HG03469 (cell line): Measurements from ENCODE around the gene NFATC2.
"Not testable (repeated sequence)": the region's sequence is repeated elsewhere in the genome, so short reads cannot be mapped to it uniquely, and the experiment has no call there.

Experiments used
- ATAC-seq: cut with Tn5 transposase; IDR thresholded peaks from one replicate; pipeline ENCODE4 v1.9.1; 2021; ENCODE audit warnings: mild to moderate bottlenecking, moderate library complexity, moderate number of reproducible peaks; ENCODE audit not compliant: unreplicated experiment

The NFATC2 gene

DNA sequence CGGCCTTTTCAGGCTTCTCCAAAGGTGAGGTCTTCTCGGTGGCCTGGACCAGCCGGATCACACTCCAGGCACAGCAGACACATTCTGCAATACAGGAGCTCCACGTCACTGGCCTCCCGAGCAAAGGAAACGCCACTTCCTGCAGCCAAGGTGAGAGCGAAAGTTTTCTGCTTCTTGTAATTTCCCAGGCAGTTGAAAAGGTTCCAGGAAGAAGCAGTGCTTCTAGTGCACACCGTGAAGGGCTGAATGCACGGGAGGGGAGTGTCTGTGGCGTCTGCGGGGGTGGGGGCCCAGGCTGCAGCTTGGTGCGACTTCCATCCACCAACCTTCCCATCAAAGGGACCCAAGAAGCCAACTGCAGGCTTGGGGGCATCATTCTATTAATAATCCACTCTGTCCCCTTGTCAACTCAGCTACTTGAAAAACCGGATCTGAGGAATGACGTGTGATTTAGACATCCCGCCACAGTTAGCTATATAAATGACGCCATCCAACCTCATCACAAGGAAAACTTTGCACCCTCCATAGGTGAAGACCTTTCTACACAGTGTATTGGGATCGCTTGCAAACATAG lies 61.1 kb downstream of the NFATC2 start:
- no peak for ATAC-seq

DNA sequence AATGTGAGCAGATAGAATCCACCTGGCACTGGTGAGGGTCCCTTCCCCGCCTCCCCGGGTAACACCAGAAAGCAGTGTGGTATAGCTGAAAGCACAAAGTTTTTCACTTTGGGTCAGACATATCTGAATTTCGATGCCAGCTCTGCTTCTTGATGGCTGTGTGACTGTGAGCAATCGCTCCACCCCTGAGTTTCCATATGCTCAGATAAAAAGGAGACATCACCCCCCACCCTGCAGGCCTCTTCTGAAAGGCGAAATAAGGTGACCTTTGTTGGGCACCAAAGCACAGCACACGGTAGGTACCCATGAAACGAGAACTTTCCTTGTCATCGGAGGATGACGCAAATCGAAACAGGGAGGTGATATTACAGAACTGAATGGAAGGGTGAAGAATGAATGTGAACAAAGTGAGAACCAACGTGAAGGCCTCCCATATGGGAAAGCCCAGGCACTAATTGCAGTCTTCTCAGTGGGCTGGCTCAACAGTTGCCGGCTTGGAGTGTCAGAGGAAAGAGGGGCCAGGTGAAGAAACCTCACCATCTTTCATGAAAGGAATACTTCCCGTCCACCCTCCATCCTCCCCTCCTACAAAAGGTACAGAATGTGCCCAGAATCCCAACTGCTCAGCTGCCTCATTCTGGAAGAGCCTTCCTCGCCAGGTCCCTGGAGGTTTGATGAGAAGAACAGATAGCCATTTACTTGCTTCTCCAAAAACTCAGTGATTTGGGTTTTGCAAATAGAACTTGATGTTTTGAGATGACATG lies 61.8 kb downstream of the NFATC2 start:
- peak; percentile 78 for ATAC-seq

DNA sequence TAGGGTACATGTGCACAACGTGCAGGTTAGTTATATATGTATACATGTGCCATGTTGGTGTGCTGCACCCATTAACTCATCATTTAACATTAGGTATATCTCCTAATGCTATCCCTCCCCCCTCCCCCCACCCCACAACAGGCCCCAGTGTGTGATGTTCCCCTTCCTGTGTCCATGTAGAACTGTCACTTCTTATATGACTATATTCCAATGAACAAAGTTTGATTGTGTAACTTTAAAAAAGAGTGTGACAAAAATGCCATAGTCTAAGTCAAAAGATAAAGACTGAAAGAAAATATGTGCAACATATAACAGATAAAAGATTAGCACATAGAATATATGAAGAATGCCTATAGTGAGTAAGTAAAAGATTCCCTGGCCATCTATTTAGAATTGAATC lies 66.4 kb downstream of the NFATC2 start:
- ATAC-seq, result not testable (repeated sequence)

DNA sequence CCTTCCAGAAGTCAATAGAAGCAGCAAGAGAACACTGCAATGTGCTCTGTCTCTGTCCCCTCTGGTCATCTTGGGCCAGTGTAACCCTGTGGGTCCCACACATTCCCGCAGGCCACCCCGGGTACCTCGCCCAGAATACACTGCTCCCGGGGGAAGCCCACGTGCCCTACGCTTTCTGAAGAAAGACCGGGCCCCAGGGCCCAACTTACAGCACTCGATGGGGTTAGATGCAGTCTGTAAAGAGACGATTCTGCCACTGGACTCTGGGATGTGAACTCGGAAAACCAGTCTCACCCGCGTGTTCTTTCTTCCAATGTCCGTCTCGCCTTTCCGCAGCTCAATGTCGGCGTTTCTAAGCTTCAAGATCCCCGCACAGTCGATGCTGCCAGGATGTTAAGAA lies 68.7 kb downstream of the NFATC2 start:
- ATAC-seq, result no peak

DNA sequence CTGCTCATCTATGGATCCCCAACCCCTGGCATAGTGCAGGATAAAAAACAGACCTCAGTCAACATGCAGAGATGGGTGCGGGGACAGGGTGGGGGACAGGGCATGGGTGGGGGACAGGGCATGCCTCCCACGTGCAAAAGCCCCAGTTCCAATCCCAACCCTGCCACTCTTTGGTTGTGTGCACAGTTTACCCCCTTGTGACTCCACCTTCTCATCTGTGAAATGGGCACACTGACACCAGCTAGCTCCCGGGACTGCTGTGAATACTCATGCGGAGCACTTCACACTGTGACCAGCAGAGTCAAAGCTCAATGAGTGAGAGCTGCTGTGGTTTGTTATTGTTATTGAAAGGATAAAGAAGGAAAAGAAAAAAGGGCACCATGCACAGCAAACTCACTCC lies 69.3 kb downstream of the NFATC2 start:
- no peak for ATAC-seq

DNA sequence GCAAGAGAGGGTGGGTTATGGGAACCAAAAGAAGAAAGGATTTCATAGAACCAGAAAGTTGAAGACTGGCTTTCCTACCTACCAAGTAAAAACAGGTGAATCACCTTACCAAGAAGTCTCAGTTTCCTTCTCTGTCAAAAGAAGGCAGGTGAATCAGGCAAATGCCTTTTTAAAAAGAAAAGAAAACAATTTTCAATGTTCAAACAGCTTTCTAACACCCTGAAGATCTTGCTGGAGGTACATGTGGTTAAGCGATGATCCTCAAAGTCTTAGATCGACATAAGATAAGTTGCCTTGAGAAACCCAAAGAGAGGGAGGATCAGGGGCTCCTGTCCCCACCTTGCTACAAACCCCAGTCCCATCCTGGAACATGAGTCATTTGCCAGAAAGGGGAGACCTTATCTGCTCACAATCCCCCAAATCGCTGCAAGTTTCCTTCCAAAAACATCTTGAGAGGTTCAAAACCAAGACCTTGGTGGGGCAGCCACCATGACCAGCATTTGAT lies 71.6 kb downstream of the NFATC2 start:
- ATAC-seq, result no peak

DNA sequence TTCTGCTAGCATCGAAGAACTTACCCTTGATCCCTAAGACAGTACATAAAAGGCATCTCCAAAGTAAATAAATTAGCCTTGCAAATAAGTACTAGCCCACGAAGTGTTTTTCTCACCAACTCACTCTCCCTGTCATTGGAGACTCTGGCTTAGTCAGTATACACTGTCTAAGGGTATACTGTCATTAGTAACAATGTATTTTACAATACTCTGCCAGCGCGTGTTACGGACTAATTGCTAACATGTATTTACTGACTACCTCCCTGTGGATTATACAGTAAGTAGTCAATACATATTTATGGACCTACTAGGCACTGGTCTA lies 72.1 kb downstream of the NFATC2 start:
- no peak for ATAC-seq

DNA sequence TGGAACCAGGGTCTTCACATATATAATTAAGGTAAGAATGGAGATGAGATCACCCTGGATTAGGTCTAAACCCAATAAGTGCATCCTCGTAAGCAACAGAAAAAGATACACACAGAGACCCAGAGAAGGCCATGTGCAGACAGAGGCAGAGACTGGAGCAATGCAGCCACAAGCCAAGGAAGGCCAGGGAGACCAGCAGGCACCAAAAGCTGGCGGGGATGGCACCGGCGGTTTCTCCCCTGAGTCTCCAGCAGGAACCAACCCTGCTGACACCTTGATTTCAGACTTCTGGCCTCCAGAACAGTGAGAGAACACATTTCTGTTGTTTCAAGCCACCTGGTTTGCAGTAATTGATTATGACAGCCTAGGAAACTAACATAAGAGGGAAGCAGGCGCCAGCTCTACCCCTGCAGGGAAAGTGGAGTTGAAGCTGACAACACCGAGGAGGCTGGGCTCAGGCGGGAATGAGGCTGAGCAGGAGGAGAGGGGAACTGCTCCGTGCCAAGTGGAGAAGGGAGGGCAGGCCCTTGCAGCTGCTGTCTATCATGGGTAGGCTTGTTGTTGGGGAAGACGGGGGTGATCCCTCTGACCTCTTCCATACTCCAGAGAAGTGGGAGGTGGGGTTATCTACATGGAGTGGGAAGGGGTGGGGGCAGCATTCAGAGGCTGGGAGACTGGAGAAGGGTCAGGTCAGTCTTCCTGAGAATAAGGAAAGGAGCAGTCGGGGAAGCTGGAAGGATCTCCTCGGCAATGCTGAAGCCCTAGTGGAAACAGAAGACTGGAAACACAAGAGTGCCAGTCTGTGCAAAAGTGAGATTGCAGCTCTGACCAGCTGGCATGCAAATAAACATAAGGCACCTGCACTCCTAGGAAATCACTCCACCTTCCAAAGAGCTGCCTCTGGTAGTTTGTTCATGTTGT lies 72.7 kb downstream of the NFATC2 start:
- no peak for ATAC-seq

DNA sequence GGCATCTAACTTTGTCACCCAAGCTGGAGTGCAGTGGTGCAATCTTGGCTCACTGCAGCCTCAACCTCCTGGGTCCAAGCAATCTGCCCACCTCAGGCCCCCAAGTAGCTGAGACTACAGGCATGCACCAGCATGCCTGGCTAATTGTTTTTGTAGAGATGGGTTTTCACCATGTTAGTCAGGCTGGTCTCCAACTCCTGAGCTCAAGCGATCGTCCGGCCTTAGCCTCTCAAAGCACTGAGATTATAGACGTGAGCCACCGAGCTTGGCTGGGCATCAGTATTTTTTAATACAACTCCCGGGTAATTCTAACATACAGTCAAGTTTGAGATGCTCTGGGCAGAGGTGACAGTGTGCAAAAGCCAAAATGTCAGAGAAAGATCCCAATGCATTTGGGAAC lies 73.5 kb downstream of the NFATC2 start:
- no peak for ATAC-seq

DNA sequence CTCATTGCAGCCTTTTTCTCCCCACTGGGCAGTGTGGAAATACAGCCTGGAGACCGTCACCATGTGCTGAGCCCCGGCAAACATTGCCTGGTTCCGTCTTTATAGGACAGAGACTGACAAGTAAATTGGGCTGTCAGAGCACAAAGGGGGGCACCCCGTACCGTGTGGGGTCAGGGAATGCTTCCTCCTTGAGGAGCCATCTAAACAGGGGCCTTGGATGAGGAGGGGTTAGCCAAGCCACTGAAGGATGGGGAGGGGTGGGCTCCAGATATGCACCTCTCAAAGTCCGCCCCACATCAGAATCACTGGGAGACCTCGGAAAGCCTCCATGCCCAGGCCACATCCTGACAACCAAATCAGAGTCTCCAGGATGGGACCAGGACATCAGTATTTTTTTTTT lies 73.9 kb downstream of the NFATC2 start:
- ATAC-seq, result no peak

DNA sequence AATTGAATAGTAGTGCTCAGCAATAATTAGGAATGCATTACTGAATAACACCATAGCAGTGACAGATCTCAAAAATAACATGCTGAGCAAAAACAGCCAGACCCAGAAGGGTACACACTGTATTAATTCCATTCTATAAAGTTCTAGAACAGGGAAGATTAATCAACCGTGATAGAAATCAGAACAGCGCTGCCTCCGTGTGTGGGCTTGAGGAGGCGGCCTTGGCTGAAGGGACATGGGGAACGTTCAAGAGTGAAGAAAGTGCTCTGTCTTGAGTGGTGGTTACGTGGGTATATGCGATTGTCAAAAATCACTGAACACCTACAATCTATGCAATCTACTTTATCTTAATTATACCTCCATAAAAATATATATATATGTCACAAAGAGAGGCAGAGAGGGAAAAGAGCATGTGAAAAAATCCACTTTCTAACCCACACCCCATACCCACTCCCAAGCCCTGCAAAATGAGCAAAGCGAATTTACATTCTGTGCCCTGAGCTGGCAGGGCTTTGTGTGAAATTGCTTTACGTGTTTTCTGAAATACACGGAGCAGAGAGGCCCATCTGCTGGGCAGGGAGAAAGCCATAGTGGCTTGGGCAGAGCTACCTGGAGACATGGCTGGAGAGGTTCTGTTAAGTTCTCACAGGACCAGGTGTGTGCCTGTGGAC lies 74.4 kb downstream of the NFATC2 start:
- no peak for ATAC-seq

DNA sequence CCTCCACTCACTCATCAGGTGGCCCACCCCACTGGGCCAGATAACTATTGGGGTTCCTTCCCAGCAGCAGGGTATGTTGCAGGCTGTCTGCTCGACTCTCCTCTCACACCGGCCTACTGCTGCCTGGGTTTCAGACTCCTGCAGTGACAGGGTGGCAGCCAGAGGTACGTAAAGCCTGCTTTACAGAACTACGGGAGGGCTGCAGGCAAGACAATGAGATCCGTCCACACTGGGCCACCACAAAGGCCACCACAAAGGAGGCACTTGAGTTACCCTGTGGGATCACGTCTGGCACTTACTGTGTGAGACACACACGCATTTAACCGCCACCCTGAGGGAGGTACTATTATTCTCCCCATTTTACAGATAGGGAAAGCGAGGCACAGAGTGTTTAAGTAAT lies 78.5 kb downstream of the NFATC2 start:
- ATAC-seq, result no peak

DNA sequence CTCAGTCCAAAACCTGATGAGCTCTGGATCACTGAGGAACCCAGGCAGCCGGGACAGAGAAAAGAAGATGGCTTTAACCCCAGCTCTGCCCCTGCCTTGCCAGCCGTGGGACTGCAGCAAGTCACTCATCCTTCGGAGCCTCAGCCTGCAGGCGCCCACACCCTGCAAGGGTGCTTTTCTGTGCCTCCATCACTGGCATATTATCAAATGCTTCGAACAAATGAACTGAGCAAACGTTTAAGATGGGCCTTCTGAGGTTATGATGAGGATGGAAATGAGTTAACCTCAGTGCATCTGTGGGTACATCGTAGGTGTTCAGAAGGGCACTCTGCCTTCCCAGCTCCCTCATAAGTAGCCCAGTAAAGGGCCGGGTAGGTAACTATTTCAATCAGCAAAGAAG lies 79.0 kb downstream of the NFATC2 start:
- no peak for ATAC-seq

DNA sequence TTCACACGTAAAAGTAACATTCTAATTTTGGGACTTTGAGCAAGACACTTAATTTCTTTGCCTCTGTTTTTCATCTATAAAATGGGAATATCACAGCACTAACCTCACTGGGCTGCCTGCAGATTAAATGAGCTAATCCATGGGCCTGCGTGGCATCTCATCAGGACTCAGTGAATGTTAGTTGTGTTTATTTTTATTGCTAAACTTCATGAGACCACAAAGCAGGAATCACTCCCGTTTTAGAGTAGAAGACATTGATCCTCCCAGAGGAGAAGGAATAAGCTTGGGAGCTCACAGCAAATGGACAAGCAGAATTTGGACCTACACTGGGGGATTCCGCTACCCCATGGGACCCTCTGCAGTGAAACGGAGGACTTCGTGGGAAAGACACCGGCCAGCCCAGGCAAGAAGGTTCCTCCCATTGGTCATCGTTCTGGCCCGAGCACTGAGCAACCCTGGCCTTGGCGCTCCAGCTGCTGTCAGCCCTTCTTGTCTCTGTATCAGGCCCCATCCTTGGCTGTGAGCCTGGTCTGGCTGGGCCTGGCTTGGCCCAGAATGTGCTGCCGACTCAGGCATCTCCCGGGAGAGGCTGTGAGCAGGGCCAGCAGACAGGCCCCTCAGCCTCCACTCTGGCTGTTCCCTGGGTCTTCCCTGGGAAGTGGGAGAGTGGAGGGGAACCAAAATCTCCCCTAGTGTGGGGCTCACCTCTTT lies 79.8 kb downstream of the NFATC2 start:
- no peak for ATAC-seq

DNA sequence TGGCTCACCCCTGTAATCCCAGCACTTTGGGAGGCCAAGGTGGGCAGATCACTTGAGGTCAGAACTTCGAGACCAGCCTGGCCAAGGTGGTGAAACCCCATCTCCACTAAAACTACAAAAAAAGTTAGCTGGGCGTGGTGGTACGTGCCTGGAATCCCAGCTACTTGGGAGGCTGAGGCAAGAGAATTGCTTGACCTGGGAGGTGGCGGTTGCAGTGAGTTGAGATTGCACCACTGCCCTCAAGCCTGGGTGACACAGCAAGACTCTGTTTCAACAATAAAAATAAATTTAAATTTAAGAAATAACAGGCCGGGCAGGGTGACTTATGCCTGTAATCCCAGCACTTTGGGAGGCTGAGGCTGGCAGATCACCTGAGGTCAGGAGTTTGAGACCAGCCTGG lies 80.7 kb downstream of the NFATC2 start:
- not testable (repeated sequence) for ATAC-seq

DNA sequence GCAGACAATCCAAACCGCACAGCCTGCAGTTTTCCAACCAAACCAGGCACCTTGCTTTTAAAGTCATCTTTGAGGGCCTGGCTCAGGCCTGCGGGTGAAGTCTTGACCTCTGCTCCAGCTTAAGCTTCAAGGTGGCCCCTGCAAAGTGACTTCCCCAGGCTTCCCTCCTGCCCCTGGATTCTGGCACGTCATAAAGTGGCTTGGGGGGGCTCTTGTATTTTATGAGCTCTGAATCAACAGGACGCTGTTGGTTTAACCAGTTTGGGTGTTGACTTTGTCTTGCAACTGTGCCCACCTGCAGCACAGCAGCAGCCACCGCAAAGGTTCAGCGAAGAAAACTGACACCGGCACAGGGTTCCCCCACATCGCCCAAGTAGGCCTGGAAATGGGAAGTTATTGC lies 81.2 kb downstream of the NFATC2 start:
- ATAC-seq, result no peak

DNA sequence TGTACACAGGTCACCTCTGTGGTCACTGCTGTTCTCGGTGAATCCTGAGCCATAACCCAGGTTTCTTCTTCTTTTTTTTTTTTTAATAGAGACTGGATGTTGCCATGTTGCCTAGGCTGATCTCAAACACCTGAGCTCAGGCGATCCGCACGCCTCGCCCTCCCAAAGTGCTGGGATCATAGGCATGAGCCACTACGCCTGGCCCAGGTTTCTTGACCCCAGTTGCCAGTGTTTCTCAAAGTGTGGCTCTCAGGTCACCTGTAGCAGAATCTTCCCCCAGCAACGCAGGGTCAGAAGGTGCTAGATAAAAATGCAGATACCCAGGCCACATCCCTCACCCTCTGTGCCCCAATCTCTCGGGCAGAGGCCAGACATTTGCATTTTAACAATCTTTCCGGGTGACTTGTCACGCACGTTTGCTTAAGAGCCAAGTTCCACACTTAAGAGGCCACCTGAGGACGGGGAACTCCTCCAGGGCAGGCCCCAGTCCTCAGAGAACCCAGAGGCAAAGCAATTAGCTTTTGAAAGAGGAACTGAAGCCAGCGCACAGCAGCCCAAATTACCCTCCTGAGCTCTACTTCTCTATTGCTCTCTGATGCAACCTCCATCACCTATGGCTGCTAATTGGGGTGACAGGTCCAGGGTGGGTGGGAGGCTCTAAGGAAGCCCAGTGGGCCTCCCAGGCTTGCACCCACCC lies 81.8 kb downstream of the NFATC2 start:
- peak; percentile 88 for ATAC-seq

DNA sequence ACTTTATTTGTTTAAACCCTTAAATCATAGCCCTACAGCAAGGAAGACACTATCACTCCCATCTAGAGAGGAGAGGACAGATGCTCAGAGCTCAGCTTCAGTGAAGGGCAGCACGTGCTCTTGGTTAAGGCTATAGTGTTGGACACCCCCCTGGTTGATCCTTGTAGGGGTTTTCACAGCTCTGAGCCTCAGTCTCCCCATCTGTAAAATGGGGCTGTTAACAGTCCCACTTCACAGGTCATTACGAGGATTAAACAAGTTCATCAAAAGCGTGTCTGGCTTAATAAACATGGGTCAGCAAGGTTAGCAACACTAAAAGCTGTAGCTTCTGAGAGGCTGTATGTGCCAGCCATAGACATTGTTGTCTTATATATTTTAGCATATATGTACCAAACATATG lies 82.4 kb downstream of the NFATC2 start:
- ATAC-seq, result no peak

DNA sequence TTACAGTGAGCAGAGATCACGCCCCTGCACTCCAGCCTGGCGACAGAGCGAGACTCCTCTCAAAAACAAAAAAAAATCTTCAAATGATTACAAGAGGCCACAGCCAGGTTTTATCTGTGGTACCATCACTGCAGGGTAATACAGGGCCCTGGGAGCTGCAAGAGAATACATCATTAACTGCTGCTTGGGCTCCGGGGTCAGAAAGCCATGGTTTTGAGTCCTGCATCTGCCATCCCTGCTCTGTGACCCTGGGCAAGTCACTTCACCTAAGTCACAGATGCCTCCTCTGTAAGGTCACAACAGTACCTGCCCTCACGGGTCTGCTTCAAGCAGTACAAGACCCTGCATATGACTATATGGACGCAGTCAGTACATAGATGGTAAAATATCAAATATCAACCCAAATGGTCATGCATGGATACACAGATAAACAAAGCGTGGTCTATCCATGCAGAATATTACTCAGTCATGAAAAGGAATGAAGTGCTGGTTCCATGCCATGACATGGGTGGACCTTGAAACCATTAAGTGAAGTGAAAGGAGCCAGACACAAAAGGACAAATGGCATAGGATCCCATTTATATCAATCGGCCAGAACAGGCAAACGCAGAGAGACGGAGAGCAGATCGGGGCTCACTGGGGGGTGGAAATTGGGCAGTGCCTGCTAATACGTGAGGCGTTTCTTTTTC lies 83.6 kb downstream of the NFATC2 start:
- ATAC-seq, result no peak
